Measurements from ENCODE around the gene IFNA14. TPM values are rescaled to one million over a fixed set of nuclear protein-coding genes. Genes with fewer than 3 reads are reported as not detected.

Gene IFNA14
- total RNA-seq = not detected in 2 replicates
- long read RNA-seq = 0 reads

GRCh38 chr9:21239911-21240310 lies at the start of gene IFNA14:
TSS of gene IFNA14 (minus strand) at chr9:21240005. CDS start at chr9:21239935, 70 bp downstream.
- TF ChIP-seq CTCF (conservative IDR thresholded peaks at IDR 0.05) = no peak
- peaks cover 36% of the 10 kb centered on the region for H3K27me3 Mint-ChIP-seq (ENCODE audit: low read depth)
- no peak within 1 kb of the TSS for H3K4me3 Mint-ChIP-seq
- H3K9me3 Mint-ChIP-seq = no peaks in the 10 kb centered on the region
- no peaks in the 10 kb centered on the region for H3K36me3 Mint-ChIP-seq (ENCODE audit: low read depth)
- H3K4me1 Mint-ChIP-seq = no peaks in the 10 kb centered on the region
- H3K27ac Mint-ChIP-seq (ENCODE audit: unreplicated experiment) = no peak within 1 kb of the TSS
- no peak for DNase-seq (ENCODE audit: low read depth, low spot score)

DNA sequence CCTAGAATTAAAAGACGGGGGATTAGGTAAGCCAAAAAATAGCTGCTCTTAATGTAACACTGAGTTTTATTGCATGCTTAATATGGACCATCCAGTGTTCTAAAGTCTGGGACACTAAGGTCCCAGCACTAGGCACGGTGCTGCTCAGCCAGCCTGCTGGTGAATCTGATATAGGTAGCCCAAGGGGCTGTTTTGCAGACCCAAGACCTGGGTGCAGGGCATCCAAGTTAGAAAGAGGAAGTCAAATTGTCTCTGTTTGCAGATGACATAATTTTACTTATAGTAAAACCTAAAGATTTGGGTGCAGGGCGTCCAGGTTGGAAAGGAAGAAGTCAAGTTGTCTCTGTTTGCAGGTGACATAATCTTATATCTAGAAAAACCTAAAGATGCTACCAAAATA lies 47.5 kb upstream of the IFNA14 start:
- DNase-seq (ENCODE audit: low read depth, low spot score) = no peak
- Mint-ChIP-seq H3K4me1 (no peaks in the 10 kb centered on the region), H3K4me3 (no peak overlapping the region), H3K27ac (ENCODE audit: unreplicated experiment) (no peak overlapping the region), H3K9me3 (no peaks in the 10 kb centered on the region), H3K36me3 (ENCODE audit: low read depth) (no peaks in the 10 kb centered on the region), H3K27me3 (ENCODE audit: low read depth) (peaks cover 34% of the 10 kb centered on the region)
- TF ChIP-seq CTCF (conservative IDR thresholded peaks at IDR 0.05) = no peak

DNA sequence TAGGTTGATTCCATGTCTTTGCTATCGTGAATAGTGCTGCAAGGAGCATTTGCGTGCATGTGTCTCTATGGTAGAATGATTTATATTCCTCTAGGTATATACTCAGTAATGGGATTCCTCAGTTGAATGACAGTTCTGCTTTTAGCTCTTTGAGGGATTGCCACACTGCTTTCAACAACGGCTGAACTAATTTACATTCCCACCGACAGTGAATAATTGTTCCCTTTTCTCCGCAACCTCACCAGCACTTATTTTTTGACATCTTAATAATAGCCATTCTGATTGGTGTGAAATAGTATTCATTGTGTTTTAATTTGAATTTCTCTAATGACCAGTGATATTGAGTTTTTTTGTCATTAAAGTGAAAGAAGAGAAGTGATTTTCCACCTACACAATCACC lies 46.9 kb upstream of the IFNA14 start:
- H3K27me3 Mint-ChIP-seq (ENCODE audit: low read depth) = peaks cover 31% of the 10 kb centered on the region
- H3K27ac Mint-ChIP-seq (ENCODE audit: unreplicated experiment) = no peak overlapping the region

GRCh38 chr9:21286099-21286498 lies 46.3 kb upstream of the IFNA14 start:
- no peak for DNase-seq (ENCODE audit: low read depth, low spot score)
- Mint-ChIP-seq H3K36me3 (ENCODE audit: low read depth) (no peaks in the 10 kb centered on the region), H3K9me3 (no peaks in the 10 kb centered on the region), H3K27me3 (ENCODE audit: low read depth) (peaks cover 33% of the 10 kb centered on the region), H3K4me3 (no peak overlapping the region), H3K4me1 (no peaks in the 10 kb centered on the region), H3K27ac (ENCODE audit: unreplicated experiment) (no peak overlapping the region)
- no peak for TF ChIP-seq CTCF (conservative IDR thresholded peaks at IDR 0.05)

More for the DNA sequence above, 46.9 kb upstream of the IFNA14 start:
- Mint-ChIP-seq H3K4me3 (no peak overlapping the region), H3K9me3 (no peaks in the 10 kb centered on the region), H3K4me1 (no peaks in the 10 kb centered on the region), H3K36me3 (ENCODE audit: low read depth) (no peaks in the 10 kb centered on the region)
- DNase-seq (ENCODE audit: low read depth, low spot score) = no peak
- TF ChIP-seq CTCF (conservative IDR thresholded peaks at IDR 0.05) = no peak

DNA sequence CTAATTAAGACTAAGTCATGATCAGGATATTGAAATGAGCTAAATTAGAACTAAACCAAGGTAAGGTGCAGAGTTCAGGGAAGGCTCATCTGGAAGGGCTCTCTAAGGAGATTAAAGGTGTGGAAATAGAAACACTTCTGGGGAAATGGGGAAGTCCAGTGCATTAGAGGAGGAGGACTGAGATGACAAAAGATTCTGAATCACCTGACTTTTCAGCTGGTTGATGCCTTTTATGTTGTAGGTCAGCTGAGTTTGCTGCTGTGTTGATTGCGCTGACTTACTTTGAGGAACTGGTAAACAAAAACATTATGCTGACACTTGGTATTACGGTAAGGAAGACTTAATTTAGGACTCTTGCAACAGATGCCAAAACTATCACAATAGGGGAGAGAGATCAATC lies 41.5 kb upstream of the IFNA14 start:
- Mint-ChIP-seq H3K4me3 (no peak overlapping the region), H3K9me3 (no peaks in the 10 kb centered on the region), H3K27me3 (ENCODE audit: low read depth) (peaks cover 31% of the 10 kb centered on the region), H3K27ac (ENCODE audit: unreplicated experiment) (no peak overlapping the region), H3K36me3 (ENCODE audit: low read depth) (no peaks in the 10 kb centered on the region), H3K4me1 (no peaks in the 10 kb centered on the region)
- TF ChIP-seq CTCF (conservative IDR thresholded peaks at IDR 0.05) = no peak
- DNase-seq (ENCODE audit: low read depth, low spot score) = no peak

GRCh38 chr9:21268347-21268657 lies 28.5 kb upstream of the IFNA14 start:
- no peak for TF ChIP-seq CTCF (conservative IDR thresholded peaks at IDR 0.05)
- Mint-ChIP-seq H3K27me3 (ENCODE audit: low read depth) (peaks cover 45% of the 10 kb centered on the region), H3K36me3 (ENCODE audit: low read depth) (no peaks in the 10 kb centered on the region), H3K27ac (ENCODE audit: unreplicated experiment) (peak overlapping the region; percentile 1), H3K4me1 (no peaks in the 10 kb centered on the region), H3K4me3 (no peak overlapping the region), H3K9me3 (peaks cover 9% of the 10 kb centered on the region)
- no peak for DNase-seq (ENCODE audit: low read depth, low spot score)

Data from neural crest cell (in vitro differentiated cells).